MCF 10A (cell line): ENCODE results near the gene NTM. TPM values are rescaled to one million over a fixed set of nuclear protein-coding genes. Genes with fewer than 3 reads are reported as not detected.

ENCODE experiments used
- BruUV-seq: library from RNA; stranded (reverse); fragments of 400-500 nt; replicated peaks from 2 replicates; lab custom pipeline; 2021; lab: Mats Ljungman, UMichigan
- CTCF ChIA-PET: fragments of 300-600 bp; sonication (Branson Sonifier 250); formaldehyde crosslinking; extraction: SDS; loops from one replicate; lab custom pipeline; 2021; ENCODE audit warnings: antibody characterized with exemption, inconsistent platforms; lab: Yijun Ruan, JAX
- POLR2A ChIA-PET: fragments of 300-600, 350-650 bp; sonication (Branson Sonifier 250); formaldehyde crosslinking; extraction: SDS; loops from one replicate; lab custom pipeline; 2020; ENCODE audit warnings: antibody characterized with exemption, inconsistent platforms; lab: Yijun Ruan, JAX
- DNase-seq: peaks from one replicate; pipeline ENCODE4 v3.0.0-alpha.2; 2018; ENCODE audit not compliant: unreplicated experiment
- H3K27ac Mint-ChIP-seq: one replicate; pipeline ENCODE4 v1.8.0; 2022; ENCODE audit warnings: mild to moderate bottlenecking, low read depth, mixed read lengths; ENCODE audit not compliant: unreplicated experiment
- H3K27me3 Mint-ChIP-seq: one replicate; pipeline ENCODE4 v1.8.0; 2022; ENCODE audit warnings: mixed read lengths; ENCODE audit not compliant: insufficient read depth, unreplicated experiment
- H3K36me3 Mint-ChIP-seq: one replicate; pipeline ENCODE4 v1.8.0; 2022; ENCODE audit warnings: mild to moderate bottlenecking, moderate library complexity, mixed read lengths; ENCODE audit not compliant: insufficient read depth, unreplicated experiment
- H3K4me1 Mint-ChIP-seq: one replicate; pipeline ENCODE4 v1.8.0; 2022; ENCODE audit warnings: mixed read lengths; ENCODE audit not compliant: insufficient read depth, unreplicated experiment
- H3K4me3 Mint-ChIP-seq: one replicate; pipeline ENCODE4 v1.8.0; 2022; ENCODE audit warnings: mild to moderate bottlenecking, moderate library complexity, mixed read lengths; ENCODE audit not compliant: unreplicated experiment
- H3K9me3 Mint-ChIP-seq: one replicate; pipeline ENCODE4 v1.8.0; 2022; ENCODE audit warnings: mixed read lengths; ENCODE audit not compliant: unreplicated experiment
- CTCF ChIP-seq: fragments of 200-600 bp; IDR thresholded peaks from one replicate; pipeline ENCODE4 v1.8.0; 2022; ENCODE audit warnings: antibody characterized with exemption, mild to moderate bottlenecking; ENCODE audit not compliant: unreplicated experiment
- intact Hi-C: fragments of 100-400 bp; cut with micrococcal nuclease; formaldehyde crosslinking; loops from 2 replicates; pipeline ENCODE4 v1.14.1; 2022
- total RNA-seq: library from RNA; stranded (reverse); gene quantifications from 2 replicates; pipeline ENCODE4 v1.2.3, GENCODE V29; 2022

NTM gene
- total RNA-seq, 1 experiment from 2014 or later, result not detected

GRCh38 chr11:131957201-131957600, 586.8 kb downstream of the NTM start:
- ChIA-PET CTCF (no interaction called here), POLR2A (no interaction called here)
- TF ChIP-seq CTCF, result no peak
- BruUV-seq, result no TSS peak
- peaks cover 40% of the 10 kb centered on the region for H3K9me3 Mint-ChIP-seq
- DNase-seq, result no peak
- no peaks in the 10 kb centered on the region for H3K36me3 Mint-ChIP-seq
- intact Hi-C loops, result no loop called here
- H3K27me3 Mint-ChIP-seq, result no peaks in the 10 kb centered on the region
- H3K27ac Mint-ChIP-seq, result no peak overlapping the region
- no peaks in the 10 kb centered on the region for H3K4me1 Mint-ChIP-seq
- H3K4me3 Mint-ChIP-seq, result no peak overlapping the region

- no TSS peak for BruUV-seq
- H3K4me1 Mint-ChIP-seq, result no peaks in the 10 kb centered on the region
- no peak overlapping the region for H3K4me3 Mint-ChIP-seq
- CTCF ChIA-PET, result no interaction called here
- no peaks in the 10 kb centered on the region for H3K27me3 Mint-ChIP-seq
- H3K36me3 Mint-ChIP-seq, result no peaks in the 10 kb centered on the region
- intact Hi-C loops, result no loop called here
- TF ChIP-seq CTCF, result no peak
- H3K27ac Mint-ChIP-seq, result no peak overlapping the region
- no peak for DNase-seq
- H3K9me3 Mint-ChIP-seq, result peaks cover 33% of the 10 kb centered on the region
- POLR2A ChIA-PET, result no interaction called here
Observed at GRCh38 chr11:131957875-131958274, 587.5 kb downstream of the NTM start.

GRCh38 chr11:131962818-131963217, 592.4 kb downstream of the NTM start:
- Mint-ChIP-seq H3K4me3 (no peak overlapping the region), H3K9me3 (peaks cover 50% of the 10 kb centered on the region), H3K27ac (no peak overlapping the region), H3K36me3 (no peaks in the 10 kb centered on the region), H3K27me3 (no peaks in the 10 kb centered on the region), H3K4me1 (no peaks in the 10 kb centered on the region)
- BruUV-seq, result no TSS peak
- TF ChIP-seq CTCF, result no peak
- intact Hi-C loops, result no loop called here
- DNase-seq, result no peak
- POLR2A ChIA-PET, result no interaction called here
- CTCF ChIA-PET, result no interaction called here

- no peaks in the 10 kb centered on the region for H3K27me3 Mint-ChIP-seq
- no TSS peak for BruUV-seq
- no peak overlapping the region for H3K27ac Mint-ChIP-seq
- no peaks in the 10 kb centered on the region for H3K36me3 Mint-ChIP-seq
- intact Hi-C loops, result no loop called here
- H3K4me1 Mint-ChIP-seq, result no peaks in the 10 kb centered on the region
- ChIA-PET CTCF (no interaction called here), POLR2A (no interaction called here)
- H3K4me3 Mint-ChIP-seq, result no peak overlapping the region
- peaks cover 58% of the 10 kb centered on the region for H3K9me3 Mint-ChIP-seq
- no peak for TF ChIP-seq CTCF
- no peak for DNase-seq
Observed at GRCh38 chr11:131964698-131965483, 594.5 kb downstream of the NTM start.
